Limb (tissue), 2 donors: ENCODE data around the gene KRT6C.
"Not testable (repeated sequence)": the region's sequence is repeated elsewhere in the genome, so short reads cannot be mapped to it uniquely, and the experiment has no call there.

Source experiments
- DNase-seq, 2 donors: peaks; one replicate each; pipeline ENCODE4 v3.0.0-alpha.2; 2016; ENCODE audit errors: extremely low spot score in 2 of 2

The KRT6C gene

GRCh38 chr12:52473768-52474167, at the start of gene KRT6C:
Gene KRT6C, minus strand, starts transcription at chr12:52473805. Its CDS starts 68 bp downstream, at chr12:52473737.
- no peak for DNase-seq

GRCh38 chr12:52522346-52523011, 48.9 kb upstream of the KRT6C start:
- peak in 1 of 2 donors; percentile 22 for DNase-seq

GRCh38 chr12:52521568-52522266, 48.1 kb upstream of the KRT6C start:
- DNase-seq: no peak

- DNase-seq: peak in 1 of 2 donors; percentile 34
Observed at GRCh38 chr12:52521175-52521567, 47.6 kb upstream of the KRT6C start.

- peak in 1 of 2 donors; percentile 32 for DNase-seq
Observed at GRCh38 chr12:52519826-52520662, 46.4 kb upstream of the KRT6C start, which contains the start of gene KRT5. Gene KRT5, minus strand, starts transcription at chr12:52520394. Its CDS starts 98 bp downstream, at chr12:52520296.

- DNase-seq: peak in 1 of 2 donors; percentile 16
Observed at GRCh38 chr12:52519387-52519703, 45.7 kb upstream of the KRT6C start.

GRCh38 chr12:52518574-52519386, 45.2 kb upstream of the KRT6C start:
- DNase-seq: peak in 1 of 2 donors; percentile 8

GRCh38 chr12:52517888-52518287, 44.3 kb upstream of the KRT6C start:
- DNase-seq: no peak

- DNase-seq: peak in 1 of 2 donors; percentile 1
Observed at GRCh38 chr12:52517005-52517835, 43.6 kb upstream of the KRT6C start.

GRCh38 chr12:52515927-52516831, 42.6 kb upstream of the KRT6C start:
- peak in 1 of 2 donors; percentile 11 for DNase-seq

GRCh38 chr12:52515319-52515646, 41.7 kb upstream of the KRT6C start:
- DNase-seq: no peak

GRCh38 chr12:52514471-52515318, 41.1 kb upstream of the KRT6C start:
- no peak for DNase-seq

- no peak for DNase-seq
Observed at GRCh38 chr12:52513736-52514135, 40.1 kb upstream of the KRT6C start.

GRCh38 chr12:52508211-52508610, 34.6 kb upstream of the KRT6C start:
- no peak for DNase-seq

GRCh38 chr12:52506858-52507715, 33.5 kb upstream of the KRT6C start:
- DNase-seq: no peak

- no peak for DNase-seq
Observed at GRCh38 chr12:52502877-52503276, 29.3 kb upstream of the KRT6C start.

GRCh38 chr12:52501490-52501889, 27.9 kb upstream of the KRT6C start:
- DNase-seq: no peak

GRCh38 chr12:52500574-52500973, 27.0 kb upstream of the KRT6C start:
- not testable (repeated sequence) for DNase-seq
